ENCODE measurements around the gene GATB.

DNA sequence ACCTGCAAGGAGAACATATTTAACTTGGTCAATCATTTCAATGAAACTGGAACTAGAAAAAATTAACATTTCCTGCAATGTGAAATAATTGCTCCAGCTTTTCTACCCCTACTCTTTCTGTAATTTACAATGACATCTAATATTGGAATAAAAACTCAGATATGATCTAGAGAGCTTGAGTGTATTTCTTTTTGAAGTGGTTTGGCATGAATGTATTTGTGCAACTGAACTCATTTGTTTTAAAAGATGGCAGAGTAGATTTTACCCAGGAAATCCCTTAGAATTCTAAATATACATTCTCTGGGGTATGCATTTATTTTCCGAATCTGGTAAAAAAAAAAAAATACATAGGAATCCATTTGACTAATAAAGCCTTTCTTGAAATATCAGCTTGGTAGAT is 21.5 kb upstream of the GATB start:
- no peak for TF ChIP-seq ZNF217 (IDR thresholded peaks at IDR 0.05)
- TF ChIP-seq, protein P1, sequence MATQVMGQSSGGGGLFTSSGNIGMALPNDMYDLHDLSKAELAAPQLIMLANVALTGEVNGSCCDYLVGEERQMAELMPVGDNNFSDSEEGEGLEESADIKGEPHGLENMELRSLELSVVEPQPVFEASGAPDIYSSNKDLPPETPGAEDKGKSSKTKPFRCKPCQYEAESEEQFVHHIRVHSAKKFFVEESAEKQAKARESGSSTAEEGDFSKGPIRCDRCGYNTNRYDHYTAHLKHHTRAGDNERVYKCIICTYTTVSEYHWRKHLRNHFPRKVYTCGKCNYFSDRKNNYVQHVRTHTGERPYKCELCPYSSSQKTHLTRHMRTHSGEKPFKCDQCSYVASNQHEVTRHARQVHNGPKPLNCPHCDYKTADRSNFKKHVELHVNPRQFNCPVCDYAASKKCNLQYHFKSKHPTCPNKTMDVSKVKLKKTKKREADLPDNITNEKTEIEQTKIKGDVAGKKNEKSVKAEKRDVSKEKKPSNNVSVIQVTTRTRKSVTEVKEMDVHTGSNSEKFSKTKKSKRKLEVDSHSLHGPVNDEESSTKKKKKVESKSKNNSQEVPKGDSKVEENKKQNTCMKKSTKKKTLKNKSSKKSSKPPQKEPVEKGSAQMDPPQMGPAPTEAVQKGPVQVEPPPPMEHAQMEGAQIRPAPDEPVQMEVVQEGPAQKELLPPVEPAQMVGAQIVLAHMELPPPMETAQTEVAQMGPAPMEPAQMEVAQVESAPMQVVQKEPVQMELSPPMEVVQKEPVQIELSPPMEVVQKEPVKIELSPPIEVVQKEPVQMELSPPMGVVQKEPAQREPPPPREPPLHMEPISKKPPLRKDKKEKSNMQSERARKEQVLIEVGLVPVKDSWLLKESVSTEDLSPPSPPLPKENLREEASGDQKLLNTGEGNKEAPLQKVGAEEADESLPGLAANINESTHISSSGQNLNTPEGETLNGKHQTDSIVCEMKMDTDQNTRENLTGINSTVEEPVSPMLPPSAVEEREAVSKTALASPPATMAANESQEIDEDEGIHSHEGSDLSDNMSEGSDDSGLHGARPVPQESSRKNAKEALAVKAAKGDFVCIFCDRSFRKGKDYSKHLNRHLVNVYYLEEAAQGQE (IDR thresholded peaks at IDR 0.05; ENCODE audit: low read depth, low read length), result no peak
- TF ChIP-seq, protein P2, sequence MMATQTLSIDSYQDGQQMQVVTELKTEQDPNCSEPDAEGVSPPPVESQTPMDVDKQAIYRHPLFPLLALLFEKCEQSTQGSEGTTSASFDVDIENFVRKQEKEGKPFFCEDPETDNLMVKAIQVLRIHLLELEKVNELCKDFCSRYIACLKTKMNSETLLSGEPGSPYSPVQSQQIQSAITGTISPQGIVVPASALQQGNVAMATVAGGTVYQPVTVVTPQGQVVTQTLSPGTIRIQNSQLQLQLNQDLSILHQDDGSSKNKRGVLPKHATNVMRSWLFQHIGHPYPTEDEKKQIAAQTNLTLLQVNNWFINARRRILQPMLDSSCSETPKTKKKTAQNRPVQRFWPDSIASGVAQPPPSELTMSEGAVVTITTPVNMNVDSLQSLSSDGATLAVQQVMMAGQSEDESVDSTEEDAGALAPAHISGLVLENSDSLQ (IDR thresholded peaks at IDR 0.05), result no peak
- no peak for TF ChIP-seq BHLHE40 (IDR thresholded peaks at IDR 0.05; ENCODE audit: borderline replicate concordance in 1 of 2, low read depth in 2 of 2, low read length in 1 of 2)
- no peak for TF ChIP-seq HCFC1 (IDR thresholded peaks at IDR 0.05; ENCODE audit: low read length)
- TF ChIP-seq POLR2A (IDR thresholded peaks at IDR 0.05; ENCODE audit: low read depth, low read length), result no peak
- TF ChIP-seq SRF (IDR thresholded peaks at IDR 0.05; ENCODE audit: low read depth in 2 of 2, low read length in 2 of 2), result no peak
- TF ChIP-seq, protein P3, sequence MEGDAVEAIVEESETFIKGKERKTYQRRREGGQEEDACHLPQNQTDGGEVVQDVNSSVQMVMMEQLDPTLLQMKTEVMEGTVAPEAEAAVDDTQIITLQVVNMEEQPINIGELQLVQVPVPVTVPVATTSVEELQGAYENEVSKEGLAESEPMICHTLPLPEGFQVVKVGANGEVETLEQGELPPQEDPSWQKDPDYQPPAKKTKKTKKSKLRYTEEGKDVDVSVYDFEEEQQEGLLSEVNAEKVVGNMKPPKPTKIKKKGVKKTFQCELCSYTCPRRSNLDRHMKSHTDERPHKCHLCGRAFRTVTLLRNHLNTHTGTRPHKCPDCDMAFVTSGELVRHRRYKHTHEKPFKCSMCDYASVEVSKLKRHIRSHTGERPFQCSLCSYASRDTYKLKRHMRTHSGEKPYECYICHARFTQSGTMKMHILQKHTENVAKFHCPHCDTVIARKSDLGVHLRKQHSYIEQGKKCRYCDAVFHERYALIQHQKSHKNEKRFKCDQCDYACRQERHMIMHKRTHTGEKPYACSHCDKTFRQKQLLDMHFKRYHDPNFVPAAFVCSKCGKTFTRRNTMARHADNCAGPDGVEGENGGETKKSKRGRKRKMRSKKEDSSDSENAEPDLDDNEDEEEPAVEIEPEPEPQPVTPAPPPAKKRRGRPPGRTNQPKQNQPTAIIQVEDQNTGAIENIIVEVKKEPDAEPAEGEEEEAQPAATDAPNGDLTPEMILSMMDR (IDR thresholded peaks at IDR 0.05 in 2 of 3, conservative IDR thresholded peaks at IDR 0.05 in 1 of 3; ENCODE audit: control insufficient read depth in 2 of 3, extremely low read depth in 1 of 3, insufficient read depth in 1 of 3, low read depth in 3 of 3, low read length in 3 of 3), result no peak
- TF ChIP-seq, protein P4, sequence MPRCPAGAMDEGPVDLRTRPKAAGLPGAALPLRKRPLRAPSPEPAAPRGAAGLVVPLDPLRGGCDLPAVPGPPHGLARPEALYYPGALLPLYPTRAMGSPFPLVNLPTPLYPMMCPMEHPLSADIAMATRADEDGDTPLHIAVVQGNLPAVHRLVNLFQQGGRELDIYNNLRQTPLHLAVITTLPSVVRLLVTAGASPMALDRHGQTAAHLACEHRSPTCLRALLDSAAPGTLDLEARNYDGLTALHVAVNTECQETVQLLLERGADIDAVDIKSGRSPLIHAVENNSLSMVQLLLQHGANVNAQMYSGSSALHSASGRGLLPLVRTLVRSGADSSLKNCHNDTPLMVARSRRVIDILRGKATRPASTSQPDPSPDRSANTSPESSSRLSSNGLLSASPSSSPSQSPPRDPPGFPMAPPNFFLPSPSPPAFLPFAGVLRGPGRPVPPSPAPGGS (IDR thresholded peaks at IDR 0.05; ENCODE audit: borderline replicate concordance, insufficient read depth, low read depth, low read length, poor library complexity, severe bottlenecking), result no peak

Data from GM12878 (cell line).